Measurements from ENCODE around the gene EPS15.

- TF ChIP-seq POLR2A (IDR thresholded peaks at IDR 0.05) (no peak), CTCF (IDR thresholded peaks at IDR 0.05) (no peak)
Observed at GRCh38 chr1:51523931-51524330, 4.9 kb upstream of the EPS15 start.

Data from tibial nerve (tissue), 3 donors.